CD4-positive, alpha-beta T cell treated with Interleukin-17A for 1 hour (primary cell): ENCODE data around the gene PCDHGA4.
"Not testable (repeated sequence)": the region's sequence is repeated elsewhere in the genome, so short reads cannot be mapped to it uniquely, and the experiment has no call there.

Experiments used
- DNase-seq: peaks from one replicate; pipeline ENCODE4 v3.0.0-alpha.2; 2020

PCDHGA4 gene

DNA sequence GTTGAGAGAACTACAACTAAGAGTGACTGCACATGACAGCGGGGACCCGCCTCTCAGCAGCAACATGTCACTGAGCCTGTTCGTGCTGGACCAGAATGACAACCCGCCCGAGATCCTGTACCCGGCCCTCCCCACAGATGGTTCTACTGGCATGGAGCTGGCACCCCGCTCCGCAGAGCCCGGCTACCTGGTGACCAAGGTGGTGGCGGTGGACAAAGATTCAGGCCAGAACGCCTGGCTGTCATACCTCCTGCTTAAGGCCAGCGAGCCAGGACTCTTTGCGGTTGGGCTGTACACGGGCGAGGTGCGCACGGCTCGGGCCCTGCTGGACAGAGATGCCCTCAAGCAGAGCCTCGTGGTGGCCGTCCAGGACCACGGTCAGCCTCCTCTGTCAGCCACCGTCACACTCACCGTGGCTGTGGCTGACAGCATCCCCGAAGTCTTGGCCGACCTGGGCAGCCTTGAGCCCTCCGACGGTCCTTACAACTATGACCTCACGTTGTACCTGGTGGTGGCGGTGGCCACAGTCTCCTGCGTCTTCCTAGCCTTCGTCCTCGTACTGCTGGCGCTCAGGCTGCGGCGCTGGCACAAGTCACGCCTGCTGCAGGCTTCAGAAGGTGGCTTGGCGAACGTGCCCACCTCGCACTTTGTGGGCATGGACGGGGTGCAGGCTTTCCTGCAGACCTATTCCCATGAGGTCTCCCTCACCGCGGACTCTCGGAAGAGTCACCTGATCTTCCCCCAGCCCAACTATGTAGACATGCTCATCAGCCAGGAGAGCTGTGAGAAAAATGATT is 29.8 kb downstream of the PCDHGA4 start:
- DNase-seq = no peak

DNA sequence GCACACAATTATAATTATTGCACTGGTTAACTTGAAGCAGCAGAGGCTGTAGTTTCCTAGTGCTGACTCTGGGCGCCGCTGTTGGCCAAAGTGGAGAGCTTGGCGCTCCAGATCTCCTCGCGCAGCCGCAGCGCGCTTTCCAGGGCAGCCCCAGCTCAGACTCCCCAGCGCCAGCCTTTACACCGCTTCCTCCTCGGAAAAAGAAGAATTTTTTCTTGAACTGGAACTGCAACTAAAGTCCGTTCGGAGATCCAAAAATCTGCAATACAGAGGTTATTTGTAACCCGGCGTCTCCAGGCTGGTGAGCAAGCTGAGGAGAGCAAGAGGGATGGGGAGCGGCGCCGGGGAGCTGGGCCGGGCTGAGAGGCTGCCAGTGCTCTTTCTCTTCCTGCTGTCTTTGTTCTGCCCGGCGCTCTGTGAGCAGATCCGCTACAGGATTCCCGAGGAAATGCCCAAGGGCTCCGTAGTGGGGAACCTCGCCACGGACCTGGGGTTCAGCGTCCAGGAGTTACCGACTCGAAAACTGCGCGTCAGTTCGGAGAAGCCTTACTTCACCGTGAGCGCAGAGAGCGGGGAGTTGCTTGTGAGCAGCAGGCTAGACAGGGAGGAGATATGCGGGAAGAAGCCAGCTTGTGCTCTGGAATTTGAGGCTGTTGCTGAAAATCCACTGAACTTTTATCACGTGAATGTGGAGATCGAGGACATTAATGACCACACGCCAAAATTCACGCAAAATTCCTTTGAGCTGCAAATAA is 32.9 kb downstream of the PCDHGA4 start, which contains the start of gene PCDHGB4:
TSS of gene PCDHGB4 (plus strand) at position 142 of the 755 bp plus-strand sequence. CDS start at position 329, 187 bp downstream.
- peak; percentile 41 for DNase-seq

DNA sequence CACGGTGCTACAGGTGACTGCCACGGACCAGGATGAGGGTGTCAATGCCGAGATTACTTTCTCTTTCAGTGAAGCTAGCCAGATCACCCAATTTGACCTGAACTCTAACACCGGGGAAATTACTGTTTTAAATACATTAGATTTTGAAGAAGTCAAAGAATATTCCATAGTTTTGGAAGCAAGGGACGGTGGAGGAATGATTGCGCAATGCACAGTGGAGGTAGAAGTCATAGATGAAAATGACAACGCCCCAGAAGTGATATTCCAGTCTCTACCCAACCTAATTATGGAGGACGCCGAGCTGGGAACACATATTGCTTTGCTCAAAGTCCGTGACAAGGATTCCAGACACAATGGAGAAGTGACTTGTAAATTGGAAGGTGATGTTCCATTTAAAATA is 33.8 kb downstream of the PCDHGA4 start:
- no peak for DNase-seq

DNA sequence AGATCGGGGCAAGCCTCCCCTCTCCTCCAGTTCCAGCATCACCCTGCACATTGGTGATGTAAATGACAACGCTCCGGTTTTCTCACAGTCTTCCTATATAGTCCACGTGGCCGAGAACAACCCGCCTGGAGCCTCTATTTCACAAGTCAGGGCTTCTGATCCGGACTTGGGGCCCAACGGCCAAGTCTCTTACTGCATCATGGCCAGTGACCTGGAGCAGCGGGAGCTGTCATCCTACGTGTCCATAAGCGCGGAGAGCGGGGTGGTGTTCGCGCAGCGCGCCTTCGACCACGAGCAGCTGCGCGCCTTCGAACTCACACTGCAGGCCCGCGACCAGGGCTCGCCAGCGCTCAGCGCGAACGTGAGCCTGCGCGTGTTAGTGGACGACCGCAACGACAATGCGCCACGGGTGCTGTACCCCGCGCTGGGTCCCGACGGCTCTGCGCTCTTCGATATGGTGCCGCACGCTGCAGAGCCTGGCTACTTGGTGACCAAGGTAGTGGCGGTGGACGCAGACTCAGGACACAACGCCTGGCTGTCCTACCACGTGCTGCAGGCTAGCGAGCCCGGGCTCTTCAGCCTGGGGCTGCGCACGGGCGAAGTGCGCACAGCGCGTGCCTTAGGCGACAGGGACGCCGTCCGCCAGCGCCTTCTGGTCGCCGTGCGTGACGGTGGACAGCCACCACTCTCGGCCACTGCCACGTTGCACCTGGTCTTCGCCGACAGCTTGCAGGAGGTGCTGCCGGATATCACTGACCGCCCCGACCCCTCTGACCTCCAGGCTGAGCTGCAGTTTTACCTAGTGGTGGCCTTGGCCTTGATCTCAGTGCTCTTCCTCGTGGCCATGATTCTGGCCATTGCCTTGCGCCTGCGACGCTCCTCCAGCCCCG is 34.6 kb downstream of the PCDHGA4 start:
- no peak for DNase-seq

DNA sequence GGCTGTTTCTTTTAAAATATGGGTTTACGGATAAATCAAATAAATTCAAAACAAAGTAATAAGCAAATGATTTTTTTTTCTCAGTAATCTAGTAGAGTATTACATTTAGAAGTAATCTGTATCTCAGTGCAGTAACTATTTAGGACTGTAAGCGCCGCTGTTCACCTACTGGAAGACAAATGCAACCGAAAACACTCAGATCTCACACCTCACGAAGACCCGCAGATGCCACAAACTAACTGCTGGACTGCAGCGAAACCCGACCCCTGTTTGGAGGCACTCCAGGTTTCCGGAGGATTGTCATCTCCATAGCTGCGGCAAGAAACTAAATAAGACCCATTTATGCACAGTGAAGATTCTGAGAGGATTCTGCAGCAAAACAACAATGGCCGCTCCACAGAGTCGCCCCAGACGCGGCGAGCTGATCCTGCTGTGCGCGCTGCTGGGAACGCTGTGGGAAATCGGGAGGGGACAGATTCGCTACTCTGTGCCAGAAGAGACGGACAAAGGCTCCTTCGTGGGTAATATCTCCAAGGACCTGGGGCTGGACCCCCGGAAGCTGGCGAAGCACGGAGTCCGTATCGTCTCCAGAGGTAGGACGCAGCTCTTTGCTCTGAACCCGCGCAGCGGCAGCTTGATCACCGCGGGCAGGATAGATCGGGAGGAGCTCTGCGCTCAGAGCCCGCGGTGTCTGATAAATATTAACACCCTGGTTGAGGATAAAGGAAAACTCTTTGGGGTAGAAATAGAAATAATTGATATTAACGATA is 37.8 kb downstream of the PCDHGA4 start, which contains the start of gene PCDHGA8:
TSS of gene PCDHGA8 (plus strand) at position 205 of the 770 bp plus-strand sequence. CDS start at position 386, 181 bp downstream.
- DNase-seq = peak; percentile 15

DNA sequence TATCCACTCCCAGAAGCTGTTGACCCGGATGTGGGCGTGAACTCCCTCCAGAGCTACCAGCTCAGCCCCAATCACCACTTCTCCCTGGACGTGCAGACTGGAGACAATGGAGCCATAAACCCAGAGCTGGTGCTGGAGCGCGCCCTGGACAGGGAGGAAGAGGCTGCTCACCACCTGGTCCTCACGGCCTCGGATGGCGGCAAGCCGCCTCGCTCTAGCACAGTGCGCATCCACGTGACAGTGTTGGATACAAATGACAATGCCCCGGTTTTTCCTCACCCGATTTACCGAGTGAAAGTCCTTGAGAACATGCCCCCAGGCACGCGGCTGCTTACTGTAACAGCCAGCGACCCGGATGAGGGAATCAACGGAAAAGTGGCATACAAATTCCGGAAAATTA is 38.4 kb downstream of the PCDHGA4 start:
- no peak for DNase-seq

DNA sequence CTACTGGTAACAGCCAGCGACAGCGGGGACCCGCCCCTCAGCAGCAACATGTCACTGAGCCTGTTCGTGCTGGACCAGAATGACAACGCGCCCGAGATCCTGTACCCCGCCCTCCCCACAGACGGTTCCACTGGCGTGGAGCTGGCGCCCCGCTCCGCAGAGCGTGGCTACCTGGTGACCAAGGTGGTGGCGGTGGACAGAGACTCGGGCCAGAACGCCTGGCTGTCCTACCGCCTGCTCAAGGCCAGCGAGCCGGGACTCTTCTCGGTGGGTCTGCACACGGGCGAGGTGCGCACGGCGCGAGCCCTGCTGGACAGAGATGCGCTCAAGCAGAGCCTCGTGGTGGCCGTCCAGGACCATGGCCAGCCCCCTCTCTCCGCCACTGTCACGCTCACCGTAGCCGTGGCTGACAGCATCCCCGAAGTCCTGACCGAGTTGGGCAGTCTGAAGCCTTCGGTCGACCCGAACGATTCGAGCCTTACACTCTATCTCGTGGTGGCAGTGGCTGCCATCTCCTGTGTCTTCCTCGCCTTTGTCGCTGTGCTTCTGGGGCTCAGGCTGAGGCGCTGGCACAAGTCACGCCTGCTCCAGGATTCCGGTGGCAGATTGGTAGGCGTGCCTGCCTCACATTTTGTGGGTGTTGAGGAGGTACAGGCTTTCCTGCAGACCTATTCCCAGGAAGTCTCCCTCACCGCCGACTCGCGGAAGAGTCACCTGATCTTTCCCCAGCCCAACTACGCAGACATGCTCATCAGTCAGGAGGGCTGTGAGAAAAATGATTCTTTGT is 39.8 kb downstream of the PCDHGA4 start:
- not testable (repeated sequence) for DNase-seq

DNA sequence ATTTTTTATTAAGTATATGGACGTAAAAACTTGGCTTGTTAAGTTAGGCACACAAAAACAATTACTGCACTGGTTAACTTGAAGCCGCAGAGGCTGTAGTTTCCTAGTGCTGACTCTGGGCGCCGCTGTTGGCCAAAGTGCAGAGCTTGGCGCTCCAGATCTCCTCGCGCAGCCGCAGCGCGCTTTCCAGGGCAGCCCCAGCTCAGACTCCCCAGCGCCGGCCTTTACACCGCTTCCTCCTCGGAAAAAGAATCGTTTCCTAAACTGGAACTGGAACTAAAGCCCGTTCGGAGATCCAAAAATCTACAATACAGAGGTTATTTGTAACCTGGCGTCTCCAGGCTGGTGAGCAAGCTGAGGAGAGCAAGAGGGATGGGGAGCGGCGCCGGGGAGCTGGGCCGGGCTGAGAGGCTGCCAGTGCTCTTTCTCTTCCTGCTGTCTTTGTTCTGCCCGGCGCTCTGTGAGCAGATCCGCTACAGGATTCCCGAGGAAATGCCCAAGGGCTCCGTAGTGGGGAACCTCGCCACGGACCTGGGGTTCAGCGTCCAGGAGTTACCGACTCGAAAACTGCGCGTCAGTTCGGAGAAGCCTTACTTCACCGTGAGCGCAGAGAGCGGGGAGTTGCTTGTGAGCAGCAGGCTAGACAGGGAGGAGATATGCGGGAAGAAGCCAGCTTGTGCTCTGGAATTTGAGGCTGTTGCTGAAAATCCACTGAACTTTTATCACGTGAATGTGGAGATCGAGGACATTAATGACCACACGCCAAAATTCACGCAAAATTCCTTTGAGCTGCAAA is 43.1 kb downstream of the PCDHGA4 start, which contains the start of gene PCDHGB5:
TSS of gene PCDHGB5 (plus strand) at position 192 of the 796 bp plus-strand sequence. CDS start at position 373, 181 bp downstream.
- DNase-seq = peak; percentile 43

DNA sequence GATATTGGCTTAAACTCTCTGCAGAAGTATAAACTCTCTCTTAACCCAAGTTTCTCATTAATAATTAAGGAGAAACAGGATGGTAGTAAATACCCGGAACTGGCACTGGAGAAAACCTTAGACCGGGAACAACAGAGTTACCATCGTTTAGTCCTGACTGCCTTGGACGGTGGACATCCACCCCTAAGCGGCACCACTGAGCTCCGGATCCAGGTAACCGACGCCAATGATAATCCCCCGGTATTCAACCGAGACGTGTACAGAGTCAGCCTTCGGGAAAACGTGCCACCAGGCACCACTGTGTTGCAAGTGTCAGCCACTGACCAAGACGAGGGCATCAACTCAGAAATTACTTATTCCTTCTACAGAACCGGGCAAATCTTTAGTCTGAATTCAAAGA is 43.8 kb downstream of the PCDHGA4 start:
- DNase-seq = no peak

DNA sequence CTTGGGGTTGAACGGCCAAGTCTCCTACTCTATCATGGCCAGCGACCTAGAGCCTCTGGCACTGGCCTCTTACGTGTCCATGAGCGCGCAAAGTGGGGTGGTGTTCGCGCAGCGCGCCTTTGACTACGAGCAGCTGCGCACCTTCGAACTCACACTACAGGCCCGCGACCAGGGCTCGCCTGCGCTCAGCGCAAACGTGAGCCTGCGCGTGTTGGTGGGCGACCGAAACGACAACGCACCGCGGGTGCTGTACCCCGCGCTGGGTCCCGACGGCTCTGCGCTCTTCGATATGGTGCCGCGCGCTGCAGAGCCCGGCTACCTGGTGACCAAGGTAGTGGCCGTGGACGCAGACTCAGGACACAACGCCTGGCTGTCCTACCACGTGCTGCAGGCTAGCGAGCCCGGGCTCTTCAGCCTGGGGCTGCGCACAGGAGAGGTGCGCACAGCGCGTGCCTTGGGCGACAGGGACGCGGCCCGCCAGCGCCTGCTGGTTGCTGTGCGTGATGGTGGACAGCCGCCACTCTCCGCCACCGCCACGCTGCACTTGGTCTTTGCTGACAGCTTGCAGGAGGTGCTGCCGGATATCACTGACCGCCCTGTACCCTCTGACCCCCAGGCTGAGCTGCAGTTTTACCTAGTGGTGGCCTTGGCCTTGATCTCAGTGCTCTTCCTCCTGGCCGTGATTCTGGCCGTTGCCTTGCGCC is 44.9 kb downstream of the PCDHGA4 start:
- DNase-seq = no peak

DNA sequence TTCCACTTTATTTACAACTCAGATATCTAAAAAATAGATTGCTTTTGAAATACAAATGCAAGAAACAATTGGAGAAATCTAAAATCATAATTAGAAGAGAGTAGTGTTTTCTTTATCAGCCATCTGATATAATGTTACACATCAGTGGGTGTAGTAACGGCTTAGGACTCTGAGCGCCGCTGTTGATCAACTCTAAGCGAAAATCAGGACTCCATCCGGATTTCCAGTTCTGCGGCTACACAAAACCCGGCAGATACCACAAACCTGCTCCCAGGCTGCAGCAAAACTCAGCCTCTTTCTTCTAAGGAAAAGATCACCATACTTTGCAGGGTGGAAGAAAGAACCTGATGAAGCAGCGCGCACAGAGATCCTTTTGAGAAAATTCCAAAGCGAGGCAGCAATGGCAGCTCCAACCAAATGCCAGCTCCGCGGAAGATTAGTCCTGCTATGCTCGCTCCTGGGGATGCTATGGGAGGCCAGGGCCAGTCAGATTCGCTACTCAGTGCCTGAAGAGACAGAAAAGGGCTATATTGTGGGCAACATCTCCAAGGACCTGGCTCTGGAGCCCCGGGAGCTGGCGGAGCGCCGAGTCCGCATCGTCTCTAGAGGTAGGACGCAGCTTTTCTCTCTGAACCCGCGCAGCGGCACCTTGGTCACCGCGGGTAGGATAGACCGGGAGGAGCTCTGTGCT is 47.9 kb downstream of the PCDHGA4 start, which contains the start of gene PCDHGA9:
TSS of gene PCDHGA9 (plus strand) at position 226 of the 691 bp plus-strand sequence. CDS start at position 401, 175 bp downstream.
- DNase-seq = peak; percentile 22

DNA sequence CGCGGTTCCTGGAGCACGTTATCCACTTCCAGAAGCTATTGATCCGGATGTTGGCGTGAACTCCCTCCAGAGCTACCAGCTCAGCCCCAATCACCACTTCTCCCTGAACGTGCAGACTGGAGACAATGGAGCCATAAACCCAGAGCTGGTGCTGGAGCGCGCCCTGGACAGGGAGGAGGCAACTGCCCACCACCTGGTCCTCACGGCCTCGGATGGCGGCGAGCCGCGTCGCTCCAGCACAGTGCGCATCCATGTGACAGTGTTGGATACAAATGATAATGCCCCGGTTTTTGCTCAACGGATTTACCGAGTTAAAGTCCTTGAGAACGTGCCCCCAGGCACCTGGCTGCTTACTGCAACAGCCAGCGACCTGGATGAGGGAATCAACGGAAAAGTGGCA is 48.6 kb downstream of the PCDHGA4 start:
- no peak for DNase-seq
